Smooth muscle cell (in vitro differentiated cells): ENCODE measurements around the gene CXCR6. TPM values are rescaled to one million over a fixed set of nuclear protein-coding genes. Genes with fewer than 3 reads are reported as not detected.

ENCODE experiments used
- DNase-seq: peaks from one replicate; lab custom pipeline; 2025; ENCODE audit not compliant: unreplicated experiment; lab: John Stamatoyannopoulos, UW
- H2AFZ ChIP-seq: fragments of 200-600 bp; sonication (generic); 2 replicates; pipeline ENCODE4 v1.6.0; 2016; ENCODE audit warnings: antibody characterized with exemption, low read depth, mild to moderate bottlenecking
- H3F3A ChIP-seq: fragments of 200-600 bp; sonication (generic); 2 replicates; pipeline ENCODE4 v1.6.0; 2017; ENCODE audit warnings: antibody characterized with exemption, low read depth
- H3K27ac ChIP-seq: fragments of 200-600 bp; sonication (generic); 2 replicates; pipeline ENCODE4 v1.5.1; 2016; ENCODE audit warnings: low read depth, mild to moderate bottlenecking
- H3K27me3 ChIP-seq: fragments of 200-600 bp; sonication (generic); 2 replicates; pipeline ENCODE4 v1.6.1; 2016; ENCODE audit warnings: low read depth, mild to moderate bottlenecking
- H3K36me3 ChIP-seq: fragments of 200-600 bp; sonication (generic); 2 replicates; pipeline ENCODE4 v1.5.1; 2016; ENCODE audit warnings: low read depth
- H3K4me1 ChIP-seq: fragments of 200-600 bp; sonication (generic); 2 replicates; pipeline ENCODE4 v1.5.1; 2016; ENCODE audit warnings: low read depth
- H3K4me2 ChIP-seq: fragments of 200-600 bp; sonication (generic); 2 replicates; pipeline ENCODE4 v1.6.0; 2016; ENCODE audit warnings: mild to moderate bottlenecking
- H3K4me3 ChIP-seq: fragments of 200-600 bp; sonication (generic); 2 replicates; pipeline ENCODE4 v1.5.1; 2016; ENCODE audit warnings: mild to moderate bottlenecking
- H3K79me2 ChIP-seq: fragments of 200-600 bp; sonication (generic); 2 replicates; pipeline ENCODE4 v1.6.0; 2016; ENCODE audit warnings: low read depth, mild to moderate bottlenecking
- H3K9ac ChIP-seq: fragments of 200-600 bp; sonication (generic); 2 replicates; pipeline ENCODE4 v1.6.0; 2016; ENCODE audit warnings: low read depth
- H3K9me3 ChIP-seq: fragments of 200-600 bp; sonication (generic); replicated peaks from 2 replicates; pipeline ENCODE4 v1.5.1; 2016; ENCODE audit warnings: low read depth
- H4K20me1 ChIP-seq: fragments of 200-600 bp; sonication (generic); 2 replicates; pipeline ENCODE4 v1.6.0; 2016; ENCODE audit warnings: low read depth
- WGBS: methylation state at CpG from one replicate; pipeline ENCODE4 v1.1.7; 2016; ENCODE audit warnings: low lambda C conversion rate; 5-methylcytosine and 5-hydroxymethylcytosine counted together
- polyA plus RNA-seq: library from polyadenylated mRNA; unstranded; fragments of >200 nt; fragmentation: Nextera tagmentation; extraction: Ambion mirVana; gene quantifications from 2 replicates; pipeline ENCODE4 v1.2.1, GENCODE V29; 2016
- total RNA-seq: library from RNA; depleted of rRNA; stranded (reverse); fragments of >200 nt; gene quantifications from 2 replicates; pipeline ENCODE4 v1.2.3, GENCODE V29; 2014
- TF ChIP-seq, protein P1 (sequence below): fragments of 200-600 bp; sonication (generic); IDR thresholded peaks from 2 replicates; pipeline ENCODE4 v1.5.1; 2017; ENCODE audit warnings: borderline replicate concordance, mild to moderate bottlenecking, antibody characterized with exemption; ENCODE audit not compliant: insufficient read depth, poor library complexity, severe bottlenecking

Gene CXCR6
- total and polyA plus RNA-seq, 2 experiments from 2014 or later: 0.19 to 0.81 TPM

- H2AFZ ChIP-seq: no peak overlapping the region
- H3K9me3 ChIP-seq: no peaks in the 10 kb centered on the region
- H3K4me2 ChIP-seq: no peak overlapping the region
- TF ChIP-seq, protein P1, sequence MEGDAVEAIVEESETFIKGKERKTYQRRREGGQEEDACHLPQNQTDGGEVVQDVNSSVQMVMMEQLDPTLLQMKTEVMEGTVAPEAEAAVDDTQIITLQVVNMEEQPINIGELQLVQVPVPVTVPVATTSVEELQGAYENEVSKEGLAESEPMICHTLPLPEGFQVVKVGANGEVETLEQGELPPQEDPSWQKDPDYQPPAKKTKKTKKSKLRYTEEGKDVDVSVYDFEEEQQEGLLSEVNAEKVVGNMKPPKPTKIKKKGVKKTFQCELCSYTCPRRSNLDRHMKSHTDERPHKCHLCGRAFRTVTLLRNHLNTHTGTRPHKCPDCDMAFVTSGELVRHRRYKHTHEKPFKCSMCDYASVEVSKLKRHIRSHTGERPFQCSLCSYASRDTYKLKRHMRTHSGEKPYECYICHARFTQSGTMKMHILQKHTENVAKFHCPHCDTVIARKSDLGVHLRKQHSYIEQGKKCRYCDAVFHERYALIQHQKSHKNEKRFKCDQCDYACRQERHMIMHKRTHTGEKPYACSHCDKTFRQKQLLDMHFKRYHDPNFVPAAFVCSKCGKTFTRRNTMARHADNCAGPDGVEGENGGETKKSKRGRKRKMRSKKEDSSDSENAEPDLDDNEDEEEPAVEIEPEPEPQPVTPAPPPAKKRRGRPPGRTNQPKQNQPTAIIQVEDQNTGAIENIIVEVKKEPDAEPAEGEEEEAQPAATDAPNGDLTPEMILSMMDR: no peak
- H3K36me3 ChIP-seq: no peaks in the 10 kb centered on the region
- H3F3A ChIP-seq: no peaks in the 10 kb centered on the region
- no peaks in the 10 kb centered on the region for H4K20me1 ChIP-seq
- H3K4me3 ChIP-seq: no peak overlapping the region
- WGBS: 84% methylated on average over 5 of the region's 5 CpGs
- no peak overlapping the region for H3K27ac ChIP-seq
- H3K27me3 ChIP-seq: no peaks in the 10 kb centered on the region
- peaks cover under 1% of the 10 kb centered on the region for H3K4me1 ChIP-seq
- DNase-seq: no peak
- no peak overlapping the region for H3K9ac ChIP-seq
- no peaks in the 10 kb centered on the region for H3K79me2 ChIP-seq
These were observed 34.9 kb downstream of the CXCR6 start for GRCh38 chr3:45978006-45978761.

- WGBS: 95% methylated on average over 4 of the region's 4 CpGs
- Histone ChIP-seq H3K9me3 (no peaks in the 10 kb centered on the region), H3K27ac (no peak overlapping the region), H3K4me1 (no peaks in the 10 kb centered on the region), H3K4me3 (no peak overlapping the region), H3K27me3 (no peaks in the 10 kb centered on the region), H2AFZ (no peak overlapping the region), H3K36me3 (no peaks in the 10 kb centered on the region), H4K20me1 (no peaks in the 10 kb centered on the region), H3F3A (no peaks in the 10 kb centered on the region), H3K4me2 (no peak overlapping the region), H3K79me2 (no peaks in the 10 kb centered on the region), H3K9ac (no peak overlapping the region)
- TF ChIP-seq, protein P1: no peak
- DNase-seq: no peak
These were observed 36.1 kb downstream of the CXCR6 start for GRCh38 chr3:45979378-45979777.

- DNase-seq: no peak
- 96% methylated on average over 7 of the region's 7 CpGs for WGBS
- H3K36me3 ChIP-seq: no peaks in the 10 kb centered on the region
- no peak overlapping the region for H3K9ac ChIP-seq
- no peaks in the 10 kb centered on the region for H3K27me3 ChIP-seq
- H3F3A ChIP-seq: peaks cover 2% of the 10 kb centered on the region
- H2AFZ ChIP-seq: no peak overlapping the region
- TF ChIP-seq, protein P1: no peak
- H3K4me1 ChIP-seq: no peaks in the 10 kb centered on the region
- H3K79me2 ChIP-seq: no peaks in the 10 kb centered on the region
- no peaks in the 10 kb centered on the region for H3K9me3 ChIP-seq
- no peaks in the 10 kb centered on the region for H4K20me1 ChIP-seq
- no peak overlapping the region for H3K27ac ChIP-seq
- H3K4me2 ChIP-seq: no peak overlapping the region
- H3K4me3 ChIP-seq: no peak overlapping the region
These were observed 37.1 kb downstream of the CXCR6 start for GRCh38 chr3:45980229-45980813.
